Stimulated activated memory B cell treated with anti-CD40 and anti-IgM and Interleukin-4, amounts not matched to agents 10 μg/mL and 1 μg/mL and 100 μg/mL, for 72 hours (primary cell): ENCODE measurements around the gene SUOX.

Experiments used
- ATAC-seq: fragments of 150-1000 bp; cut with Tn5 transposase; 2 replicates; pipeline ENCODE4 v1.10.0; 2021
- H3K27ac Mint-ChIP-seq: one replicate; pipeline ENCODE4 v1.8.0; 2022; ENCODE audit warnings: mild to moderate bottlenecking, mixed read lengths
- H3K27me3 Mint-ChIP-seq: one replicate; pipeline ENCODE4 v1.8.0; 2022; ENCODE audit warnings: mixed read lengths
- H3K36me3 Mint-ChIP-seq: one replicate; pipeline ENCODE4 v1.8.0; 2022; ENCODE audit warnings: mixed read lengths
- H3K4me1 Mint-ChIP-seq: one replicate; pipeline ENCODE4 v1.8.0; 2022; ENCODE audit warnings: mixed read lengths
- H3K4me3 Mint-ChIP-seq: one replicate; pipeline ENCODE4 v1.8.0; 2022; ENCODE audit warnings: mild to moderate bottlenecking, moderate library complexity, mixed read lengths
- H3K9me3 Mint-ChIP-seq: one replicate; pipeline ENCODE4 v1.8.0; 2022; ENCODE audit warnings: mixed read lengths

SUOX gene

DNA sequence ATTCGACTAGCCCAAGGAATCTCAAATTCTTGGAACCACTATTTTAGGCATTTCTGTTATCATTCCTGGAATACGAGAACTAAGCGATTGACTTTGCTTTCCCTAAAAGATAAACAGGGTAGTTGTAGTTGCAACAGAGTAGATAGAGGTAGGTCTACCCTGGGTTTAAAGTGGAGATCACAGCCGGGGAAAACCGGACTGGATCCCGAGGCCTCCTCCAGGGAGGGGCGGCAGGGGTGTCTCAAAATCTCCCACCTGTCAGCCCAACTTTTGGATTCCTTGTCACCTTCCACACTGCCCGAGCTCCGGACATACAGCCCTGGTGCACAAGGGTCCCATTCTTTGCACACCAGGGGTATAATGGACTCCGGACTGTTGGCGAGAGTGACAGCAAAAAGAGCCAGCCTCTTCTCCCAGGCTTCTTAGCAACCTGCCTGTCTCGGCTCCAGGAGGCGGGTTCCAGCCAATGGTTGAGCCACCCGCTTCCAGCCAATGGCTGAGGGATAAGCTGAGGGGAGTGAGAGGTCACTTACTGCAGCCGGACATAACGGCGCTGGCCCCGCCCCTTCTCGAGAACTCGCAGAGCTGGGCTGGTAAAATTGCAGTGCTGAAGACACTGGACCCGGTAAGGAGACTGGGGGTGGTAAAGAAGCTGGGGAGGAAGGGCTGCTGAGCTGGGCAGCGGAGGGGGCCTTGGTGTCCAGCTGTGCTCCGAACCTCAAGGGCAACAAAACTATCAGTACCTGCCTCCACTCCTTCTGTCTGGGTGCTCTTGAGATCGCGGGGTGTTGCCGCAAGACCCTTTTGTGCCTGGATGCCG lies at the start of gene SUOX:
Gene SUOX, plus strand, starts transcription at position 562 of the 820 bp plus-strand sequence. CDS start 4,946 bp downstream, outside the sequence.
- Mint-ChIP-seq H3K27ac (peak within 1 kb of the TSS; percentile 78), H3K9me3 (no peaks in the 10 kb centered on the region), H3K4me1 (peaks cover 19% of the 10 kb centered on the region), H3K36me3 (peaks cover 30% of the 10 kb centered on the region), H3K27me3 (no peaks in the 10 kb centered on the region), H3K4me3 (peak within 1 kb of the TSS; percentile 93)
- peak; percentile 95 for ATAC-seq

- H3K4me3 Mint-ChIP-seq: no peak overlapping the region
- no peaks in the 10 kb centered on the region for H3K9me3 Mint-ChIP-seq
- peak overlapping the region; percentile 44 for H3K27ac Mint-ChIP-seq
- ATAC-seq: no peak
- H3K4me1 Mint-ChIP-seq: peaks cover 5% of the 10 kb centered on the region
- no peaks in the 10 kb centered on the region for H3K27me3 Mint-ChIP-seq
- H3K36me3 Mint-ChIP-seq: peaks cover 31% of the 10 kb centered on the region
Observed at GRCh38 chr12:55955344-55955743, 41.7 kb upstream of the SUOX start.

GRCh38 chr12:55955800-55956508 lies 41.1 kb upstream of the SUOX start:
- Mint-ChIP-seq H3K9me3 (no peaks in the 10 kb centered on the region), H3K4me3 (no peak overlapping the region), H3K27me3 (no peaks in the 10 kb centered on the region), H3K4me1 (peaks cover 5% of the 10 kb centered on the region), H3K27ac (peak overlapping the region; percentile 44), H3K36me3 (peaks cover 31% of the 10 kb centered on the region)
- peak; percentile 68 for ATAC-seq

DNA sequence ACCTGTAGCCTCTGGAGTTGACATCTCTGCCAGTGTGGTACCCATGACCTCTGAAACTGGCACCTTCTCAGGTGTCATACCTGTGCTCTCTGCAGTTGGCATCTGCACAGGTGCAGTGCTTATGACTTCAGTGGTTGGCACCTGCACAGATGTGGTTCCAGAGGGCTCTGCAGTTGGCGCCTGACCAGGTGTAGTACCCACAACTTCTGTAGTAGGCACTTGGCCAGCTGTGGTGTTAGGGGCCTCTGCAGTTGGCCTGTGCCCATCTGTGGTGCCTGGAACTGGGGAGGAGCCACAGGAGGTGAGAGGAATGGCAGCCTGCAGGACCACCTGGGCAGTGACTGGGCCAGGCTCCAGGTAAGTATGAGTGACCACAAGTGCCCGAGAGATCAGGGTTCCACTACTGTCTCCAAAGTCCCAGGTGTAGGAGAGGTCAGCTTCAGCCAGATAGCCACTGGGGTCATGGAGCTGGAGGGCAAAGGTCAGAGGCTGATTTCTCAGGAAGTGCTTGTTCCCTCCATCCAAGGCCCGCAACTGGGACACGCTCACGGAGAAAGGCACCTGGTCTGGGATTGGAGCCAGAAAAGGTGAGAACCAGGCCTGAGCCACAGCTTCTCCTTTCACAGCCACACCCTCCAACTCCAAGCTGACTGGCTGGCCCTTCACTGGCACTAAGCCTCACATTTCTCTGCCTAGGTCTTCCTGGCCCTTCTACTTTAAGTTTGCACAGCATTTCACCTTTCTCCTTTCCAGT lies 39.8 kb upstream of the SUOX start:
- Mint-ChIP-seq H3K36me3 (peaks cover 19% of the 10 kb centered on the region), H3K4me3 (no peak overlapping the region), H3K4me1 (peaks cover 5% of the 10 kb centered on the region), H3K9me3 (no peaks in the 10 kb centered on the region), H3K27ac (peak overlapping the region; percentile 18), H3K27me3 (no peaks in the 10 kb centered on the region)
- no peak for ATAC-seq

DNA sequence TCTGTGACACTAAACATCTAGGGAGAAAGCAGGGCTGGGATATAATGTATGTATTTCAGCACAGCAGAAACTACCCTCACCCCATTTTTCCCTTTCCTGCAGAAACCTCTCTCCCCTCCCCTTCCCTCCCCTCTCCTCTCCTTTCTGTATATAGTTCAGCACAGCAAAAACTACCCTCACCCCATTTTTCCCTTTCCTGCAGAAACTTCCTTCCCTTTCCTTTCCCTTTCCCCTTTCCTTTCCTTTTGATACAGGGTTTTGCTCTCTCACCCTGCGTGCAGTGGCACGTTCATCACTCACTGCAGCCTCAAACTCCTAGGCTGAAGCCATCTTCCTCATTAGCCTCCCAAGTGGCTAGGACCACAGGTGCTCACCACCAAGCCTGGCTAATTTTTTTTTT lies 33.3 kb upstream of the SUOX start:
- Mint-ChIP-seq H3K9me3 (no peaks in the 10 kb centered on the region), H3K27ac (no peak overlapping the region), H3K27me3 (no peaks in the 10 kb centered on the region), H3K4me3 (no peak overlapping the region), H3K36me3 (peaks cover 9% of the 10 kb centered on the region), H3K4me1 (peaks cover 33% of the 10 kb centered on the region)
- ATAC-seq: no peak

DNA sequence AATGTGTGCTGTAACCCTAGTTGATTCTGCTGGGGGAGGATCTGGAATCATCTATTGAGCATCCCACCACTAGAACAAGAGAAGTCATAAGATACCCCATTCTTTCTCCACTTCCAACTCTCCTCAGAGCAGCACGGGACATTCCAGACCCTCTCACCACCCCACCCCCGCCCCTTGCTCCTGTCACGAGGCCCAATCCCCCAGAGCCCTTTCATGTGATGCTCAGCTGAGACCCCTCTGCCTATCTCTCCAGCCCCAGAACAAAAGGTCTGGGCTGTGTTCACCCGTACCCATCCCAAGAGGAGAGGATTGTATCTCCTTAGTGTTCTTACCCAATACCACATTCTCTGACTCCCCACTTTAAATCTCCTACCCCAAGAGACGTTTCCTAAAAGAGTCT lies 31.8 kb upstream of the SUOX start:
- Mint-ChIP-seq H3K27me3 (no peaks in the 10 kb centered on the region), H3K4me3 (no peak overlapping the region), H3K9me3 (no peaks in the 10 kb centered on the region), H3K4me1 (peaks cover 35% of the 10 kb centered on the region), H3K27ac (no peak overlapping the region), H3K36me3 (peaks cover 10% of the 10 kb centered on the region)
- ATAC-seq: no peak

- Mint-ChIP-seq H3K36me3 (peaks cover 15% of the 10 kb centered on the region), H3K9me3 (no peaks in the 10 kb centered on the region), H3K27me3 (no peaks in the 10 kb centered on the region), H3K4me1 (peaks cover 42% of the 10 kb centered on the region), H3K4me3 (peak within 1 kb of the TSS; percentile 98), H3K27ac (peak within 1 kb of the TSS; percentile 91)
- no peak for ATAC-seq
Observed at GRCh38 chr12:55965941-55966407, 31.1 kb upstream of the SUOX start, which contains the start of gene PMEL. PMEL (minus strand) TSS chr12:55966042; CDS start chr12:55966011, 31 bp downstream.

GRCh38 chr12:55966408-55967281 lies 30.4 kb upstream of the SUOX start, which contains the start of gene CDK2:
CDK2 (plus strand) TSS chr12:55966830; CDS start chr12:55967009, 179 bp downstream.
- Mint-ChIP-seq H3K4me1 (peaks cover 49% of the 10 kb centered on the region), H3K36me3 (peaks cover 15% of the 10 kb centered on the region), H3K27ac (peak within 1 kb of the TSS; percentile 91), H3K27me3 (no peaks in the 10 kb centered on the region), H3K4me3 (peak within 1 kb of the TSS; percentile 98), H3K9me3 (no peaks in the 10 kb centered on the region)
- ATAC-seq: peak; percentile 94

DNA sequence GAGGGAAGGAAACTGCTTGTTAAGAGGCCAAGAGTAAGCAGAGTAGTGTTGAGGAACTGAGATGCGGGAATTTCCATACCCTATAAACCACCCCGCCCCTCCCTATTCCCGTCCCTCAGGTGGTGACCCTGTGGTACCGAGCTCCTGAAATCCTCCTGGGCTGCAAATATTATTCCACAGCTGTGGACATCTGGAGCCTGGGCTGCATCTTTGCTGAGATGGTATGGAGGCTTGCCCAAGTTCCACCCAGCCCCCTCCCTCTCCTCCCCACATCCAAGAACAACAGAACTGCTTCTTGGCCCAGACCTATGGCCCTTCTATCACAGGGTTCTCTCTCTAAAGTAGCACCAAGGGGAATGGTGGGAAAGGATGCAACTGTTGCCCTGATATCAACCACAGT lies 27.7 kb upstream of the SUOX start:
- H3K9me3 Mint-ChIP-seq: no peaks in the 10 kb centered on the region

GRCh38 chr12:55970775-55971174 lies 26.3 kb upstream of the SUOX start:
- Mint-ChIP-seq H3K36me3 (peaks cover 15% of the 10 kb centered on the region), H3K9me3 (no peaks in the 10 kb centered on the region), H3K27me3 (no peaks in the 10 kb centered on the region), H3K27ac (peak overlapping the region; percentile 12), H3K4me3 (peak overlapping the region; percentile 28), H3K4me1 (peaks cover 44% of the 10 kb centered on the region)
- ATAC-seq: no peak

More for the DNA sequence above, 27.7 kb upstream of the SUOX start:
- Mint-ChIP-seq H3K36me3 (peaks cover 15% of the 10 kb centered on the region), H3K27me3 (no peaks in the 10 kb centered on the region), H3K4me3 (no peak overlapping the region), H3K27ac (no peak overlapping the region), H3K4me1 (peaks cover 51% of the 10 kb centered on the region)
- no peak for ATAC-seq

DNA sequence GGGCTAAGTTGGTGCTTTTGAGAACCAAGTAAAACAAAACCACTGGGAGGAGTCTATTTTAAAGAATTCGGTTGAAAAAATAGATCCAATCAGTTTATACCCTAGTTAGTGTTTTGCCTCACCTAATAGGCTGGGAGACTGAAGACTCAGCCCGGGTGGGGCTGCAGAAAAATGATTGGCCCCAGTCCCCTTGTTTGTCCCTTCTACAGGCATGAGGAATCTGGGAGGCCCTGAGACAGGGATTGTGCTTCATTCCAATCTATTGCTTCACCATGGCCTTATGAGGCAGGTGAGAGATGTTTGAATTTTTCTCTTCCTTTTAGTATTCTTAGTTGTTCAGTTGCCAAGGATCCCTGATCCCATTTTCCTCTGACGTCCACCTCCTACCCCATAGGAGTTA lies 25.0 kb upstream of the SUOX start:
- H3K36me3 Mint-ChIP-seq: peaks cover 15% of the 10 kb centered on the region
- peaks cover 37% of the 10 kb centered on the region for H3K4me1 Mint-ChIP-seq
- H3K9me3 Mint-ChIP-seq: no peaks in the 10 kb centered on the region
- H3K4me3 Mint-ChIP-seq: no peak overlapping the region
- H3K27me3 Mint-ChIP-seq: no peaks in the 10 kb centered on the region
- no peak for ATAC-seq
- peak overlapping the region; percentile 12 for H3K27ac Mint-ChIP-seq

GRCh38 chr12:55972456-55972855 lies 24.6 kb upstream of the SUOX start:
- no peak for ATAC-seq
- no peaks in the 10 kb centered on the region for H3K27me3 Mint-ChIP-seq
- no peaks in the 10 kb centered on the region for H3K9me3 Mint-ChIP-seq
- H3K36me3 Mint-ChIP-seq: peaks cover 15% of the 10 kb centered on the region
- no peak overlapping the region for H3K27ac Mint-ChIP-seq
- H3K4me1 Mint-ChIP-seq: peaks cover 33% of the 10 kb centered on the region
- no peak overlapping the region for H3K4me3 Mint-ChIP-seq

DNA sequence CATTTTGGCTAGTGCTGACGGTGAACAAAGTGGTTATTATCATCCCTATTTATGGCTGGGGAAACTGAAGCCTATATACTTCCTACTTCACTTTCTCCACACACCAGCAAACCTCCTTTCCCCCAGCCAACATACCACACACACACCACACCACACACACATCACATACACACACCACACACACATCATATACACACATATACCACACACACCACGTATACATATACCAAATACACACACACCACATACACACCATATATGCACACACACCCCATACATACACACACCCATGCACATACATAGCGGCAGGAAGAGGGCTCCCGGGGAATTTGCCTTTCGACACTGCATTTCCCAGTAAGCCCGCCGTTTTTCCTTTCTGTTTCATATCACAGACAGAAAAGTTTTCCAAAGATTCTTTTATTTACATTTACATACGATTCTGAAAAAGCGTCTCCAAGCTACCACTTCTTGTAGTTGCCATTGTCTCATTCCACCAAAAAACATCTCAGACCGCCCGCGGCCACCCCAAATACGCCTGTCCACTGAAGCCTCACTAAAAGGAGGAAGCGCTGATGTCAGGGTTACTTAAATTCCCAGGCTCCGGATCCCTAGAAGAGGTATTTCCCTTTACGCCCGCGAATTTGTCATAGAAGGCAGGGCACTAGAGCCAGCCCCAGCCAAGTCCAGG lies 24.0 kb upstream of the SUOX start:
- no peak for ATAC-seq
- Mint-ChIP-seq H3K4me3 (no peak overlapping the region), H3K9me3 (no peaks in the 10 kb centered on the region), H3K4me1 (peaks cover 32% of the 10 kb centered on the region), H3K27me3 (no peaks in the 10 kb centered on the region), H3K36me3 (peaks cover 13% of the 10 kb centered on the region), H3K27ac (no peak overlapping the region)
